HTERT RPE-1 (cell line): ENCODE results near the gene ZNF473.
"Not testable (repeated sequence)": the region's sequence is repeated elsewhere in the genome, so short reads cannot be mapped to it uniquely, and the experiment has no call there.

ENCODE experiments used
- in situ Hi-C: fragments of 300-500 bp; cut with MboI; formaldehyde crosslinking; loops from 4 replicates; pipeline ENCODE4 v1.14.3; 2020; ENCODE audit warnings: low sequenced_read_pairs

The ZNF473 gene

GRCh38 chr19:50097884-50098283 lies 72.1 kb downstream of the ZNF473 start:
- in situ Hi-C loops: not testable (repeated sequence)

- in situ Hi-C loops: not testable (repeated sequence)
Measured at GRCh38 chr19:50098892-50099291, 73.1 kb downstream of the ZNF473 start.

GRCh38 chr19:50099696-50100095 lies 73.9 kb downstream of the ZNF473 start:
- in situ Hi-C loops: not testable (repeated sequence)

GRCh38 chr19:50100946-50101345 lies 75.1 kb downstream of the ZNF473 start:
- in situ Hi-C loops: not testable (repeated sequence)
